Activated naive CD4-positive, alpha-beta T cell treated with anti-CD3 and anti-CD28 coated beads, Interleukin-2, amount 10 ng/mL, durations not matched to agents 5 hours and 36 hours (primary cell): ENCODE data around the gene JMJD1C. TPM values are rescaled to one million over a fixed set of nuclear protein-coding genes. Genes with fewer than 3 reads are reported as not detected.

Source experiments
- microRNA-seq: library from miRNA; unstranded; fragments of <30 nt; microRNA quantifications from one replicate; pipeline ENCODE4 v1.2.0, GENCODE V29; 2022; ENCODE audit warnings: borderline microRNAs expressed, borderline replicate concordance
- total RNA-seq, 2 experiments: library from RNA; stranded (reverse); gene quantifications; one replicate each; pipeline ENCODE4 v1.2.3, GENCODE V29; 2021

Gene JMJD1C, protein sequence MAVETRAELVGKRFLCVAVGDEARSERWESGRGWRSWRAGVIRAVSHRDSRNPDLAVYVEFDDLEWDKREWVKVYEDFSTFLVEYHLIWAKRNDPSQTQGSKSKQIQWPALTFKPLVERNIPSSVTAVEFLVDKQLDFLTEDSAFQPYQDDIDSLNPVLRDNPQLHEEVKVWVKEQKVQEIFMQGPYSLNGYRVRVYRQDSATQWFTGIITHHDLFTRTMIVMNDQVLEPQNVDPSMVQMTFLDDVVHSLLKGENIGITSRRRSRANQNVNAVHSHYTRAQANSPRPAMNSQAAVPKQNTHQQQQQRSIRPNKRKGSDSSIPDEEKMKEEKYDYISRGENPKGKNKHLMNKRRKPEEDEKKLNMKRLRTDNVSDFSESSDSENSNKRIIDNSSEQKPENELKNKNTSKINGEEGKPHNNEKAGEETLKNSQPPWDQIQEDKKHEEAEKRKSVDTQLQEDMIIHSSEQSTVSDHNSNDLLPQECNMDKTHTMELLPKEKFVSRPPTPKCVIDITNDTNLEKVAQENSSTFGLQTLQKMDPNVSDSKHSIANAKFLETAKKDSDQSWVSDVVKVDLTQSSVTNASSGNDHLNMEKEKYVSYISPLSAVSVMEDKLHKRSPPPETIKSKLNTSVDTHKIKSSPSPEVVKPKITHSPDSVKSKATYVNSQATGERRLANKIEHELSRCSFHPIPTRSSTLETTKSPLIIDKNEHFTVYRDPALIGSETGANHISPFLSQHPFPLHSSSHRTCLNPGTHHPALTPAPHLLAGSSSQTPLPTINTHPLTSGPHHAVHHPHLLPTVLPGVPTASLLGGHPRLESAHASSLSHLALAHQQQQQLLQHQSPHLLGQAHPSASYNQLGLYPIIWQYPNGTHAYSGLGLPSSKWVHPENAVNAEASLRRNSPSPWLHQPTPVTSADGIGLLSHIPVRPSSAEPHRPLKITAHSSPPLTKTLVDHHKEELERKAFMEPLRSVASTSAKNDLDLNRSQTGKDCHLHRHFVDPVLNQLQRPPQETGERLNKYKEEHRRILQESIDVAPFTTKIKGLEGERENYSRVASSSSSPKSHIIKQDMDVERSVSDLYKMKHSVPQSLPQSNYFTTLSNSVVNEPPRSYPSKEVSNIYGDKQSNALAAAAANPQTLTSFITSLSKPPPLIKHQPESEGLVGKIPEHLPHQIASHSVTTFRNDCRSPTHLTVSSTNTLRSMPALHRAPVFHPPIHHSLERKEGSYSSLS (N-terminal part only)
- total RNA-seq: 10 to 100 TPM; 66.0 to 66.7 TPM

DNA sequence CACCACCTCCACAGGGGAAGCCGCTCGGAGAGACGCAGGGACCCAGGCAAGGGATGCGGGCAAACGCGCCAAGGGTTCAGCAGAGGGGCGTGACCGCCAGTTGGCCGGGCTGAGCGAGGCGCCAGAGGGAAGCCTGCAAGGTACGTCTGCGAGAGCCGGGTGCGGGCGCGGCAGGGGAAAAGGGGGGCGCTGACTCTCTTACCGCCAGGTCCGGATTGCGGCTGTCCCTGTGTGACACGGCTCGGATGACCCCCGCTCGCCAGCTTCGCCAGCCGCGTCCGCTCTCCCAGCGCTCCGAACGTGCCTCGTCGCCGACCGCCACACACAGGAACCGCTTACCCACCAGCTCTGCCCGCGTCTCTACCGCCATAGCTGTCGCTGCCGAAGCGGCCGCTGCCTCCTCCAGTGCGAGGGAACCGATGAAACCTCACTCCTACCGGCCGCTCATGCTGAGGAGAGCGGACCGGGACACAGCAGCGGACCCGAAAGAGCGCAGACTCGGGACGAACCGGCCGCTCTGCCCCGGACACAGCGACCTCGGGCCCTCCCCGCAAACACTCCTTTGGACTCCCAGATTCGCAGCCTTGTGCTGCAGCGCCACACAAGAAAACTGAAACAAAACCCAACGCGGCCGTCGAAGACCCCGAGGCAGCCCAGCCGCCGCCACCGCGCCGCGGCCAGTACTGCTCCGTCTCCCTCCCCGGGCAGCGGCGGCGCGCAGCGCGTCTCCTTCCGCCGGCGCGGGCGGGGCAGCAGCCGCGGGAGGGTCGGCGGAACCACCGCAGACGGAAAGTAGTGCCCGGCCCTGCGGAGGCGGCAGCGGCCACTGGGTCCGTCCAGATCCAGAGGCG is at the start of gene JMJD1C:
JMJD1C (minus strand) TSS at position 685 of the 851 bp plus-strand sequence; CDS start at position 370, 315 bp downstream.

DNA sequence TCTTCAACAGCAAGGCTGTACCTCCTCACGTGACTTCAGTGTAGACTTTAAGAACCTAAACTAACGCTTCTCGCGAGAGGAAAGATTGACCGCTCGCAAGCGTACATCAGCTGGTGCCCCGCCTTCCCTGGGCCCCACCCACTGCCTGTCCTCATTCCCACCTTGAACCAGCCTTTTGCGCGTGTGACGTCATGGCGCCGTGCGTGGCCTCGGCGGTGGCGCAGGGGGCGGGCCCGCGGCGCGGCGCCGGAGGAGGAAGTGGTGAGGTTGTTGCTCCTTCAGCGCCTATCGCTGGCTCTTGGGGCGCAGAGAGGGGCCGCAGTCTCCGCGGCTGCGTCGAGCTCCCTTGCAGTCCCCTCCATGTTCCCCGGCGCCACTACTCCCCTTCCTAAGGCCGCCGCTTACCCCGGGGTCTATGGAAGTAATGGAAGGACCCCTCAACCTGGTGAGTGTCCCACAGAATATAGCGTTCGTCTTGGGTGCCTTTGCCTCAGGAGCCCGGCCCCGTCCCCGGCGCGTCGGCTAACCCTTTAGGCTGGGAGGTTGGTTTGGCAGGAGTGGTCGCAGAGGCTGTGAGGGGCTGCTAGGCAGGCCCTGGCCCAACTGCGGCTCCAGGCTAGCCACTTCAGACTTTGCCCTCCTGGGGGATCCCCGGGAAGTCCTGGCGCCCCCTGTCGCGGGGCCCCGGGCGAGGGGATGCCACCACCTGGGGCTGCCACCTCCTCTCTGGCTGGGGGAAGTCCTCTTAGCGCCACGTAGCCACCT is 332.5 kb downstream of the JMJD1C start, which contains the start of gene NRBF2:
NRBF2 (plus strand) TSS at position 273 of the 765 bp plus-strand sequence; CDS start at position 416, 143 bp downstream.

Small RNA genes within 50 kb of the gene (microRNA-seq; reads per million reads assigned to microRNA genes)
- gene MIR1296: 3.5 reads per million, percentile 23 among the genes with 10 or more reads in this experiment

Other genes with a start within 250 kb of the JMJD1C start
- 10 to 100 TPM; 17.2 to 17.5 TPM for gene REEP3, start 55.4 kb upstream of the JMJD1C start, total RNA-seq